GM23248 (cell line): ENCODE data around the gene TNFAIP8L3.

Source experiments
- EZH2 ChIP-seq: fragments of 200-600 bp; sonication (generic); IDR thresholded peaks from 2 replicates; pipeline ENCODE4 v1.6.1; 2018; ENCODE audit warnings: antibody characterized with exemption, mild to moderate bottlenecking; ENCODE audit not compliant: insufficient read depth, poor library complexity, severe bottlenecking
- EZH2phosphoT487 ChIP-seq: fragments of 200-600 bp; sonication (generic); IDR thresholded peaks from 2 replicates; pipeline ENCODE4 v1.6.1; 2018; ENCODE audit warnings: antibody characterized with exemption, moderate library complexity, mild to moderate bottlenecking, low read depth; ENCODE audit not compliant: insufficient read depth

- no peak for TF ChIP-seq EZH2
- TF ChIP-seq EZH2phosphoT487: no peak
Measured at GRCh38 chr15:51016615-51017014, 78.1 kb downstream of the TNFAIP8L3 start.
